Cardiac muscle cell (in vitro differentiated cells and primary cell): Measurements from ENCODE around the gene ACTR5. TPM values are rescaled to one million over a fixed set of nuclear protein-coding genes. Genes with fewer than 3 reads are reported as not detected.
A peak's percentile ranks its signal among the peaks of the same experiment; 100 is the strongest.

ENCODE experiments used
- DNase-seq, 2 donors: peaks; one replicate each; pipeline versions ENCODE4 v3.0.0 to v3.0.0-alpha.2; 2010 to 2017; ENCODE audit warnings: low read depth in 1 of 2, low spot score in 1 of 2
- H3K27ac ChIP-seq: fragments of 200-600 bp; sonication (generic); 2 replicates; pipeline ENCODE4 v1.5.1; 2016
- H3K27me3 ChIP-seq: fragments of 200-600 bp; sonication (generic); 2 replicates; pipeline ENCODE4 v1.6.0; 2016; ENCODE audit warnings: control low read depth
- H3K36me3 ChIP-seq: fragments of 200-600 bp; sonication (generic); 2 replicates; pipeline ENCODE4 v1.5.1; 2016; ENCODE audit warnings: control low read depth
- H3K4me1 ChIP-seq: fragments of 200-600 bp; sonication (generic); 2 replicates; pipeline ENCODE4 v1.8.1; 2017; ENCODE audit warnings: low read depth, mild to moderate bottlenecking, mixed run types
- H3K4me3 ChIP-seq: fragments of 200-600 bp; sonication (generic); 2 replicates; pipeline ENCODE4 v1.5.1; 2016; ENCODE audit warnings: mild to moderate bottlenecking
- H3K9me3 ChIP-seq: fragments of 200-600 bp; sonication (generic); 2 replicates; pipeline ENCODE4 v1.5.1; 2017; ENCODE audit warnings: low read depth, mild to moderate bottlenecking, control low read depth
- CTCF ChIP-seq: IDR thresholded peaks from 2 replicates; pipeline ENCODE4 v1.5.1; 2012; ENCODE audit warnings: low read depth, mild to moderate bottlenecking, low read length
- polyA plus RNA-seq: library from polyadenylated mRNA; unstranded; fragments of >200 nt; fragmentation: Nextera tagmentation; extraction: Ambion mirVana; gene quantifications from 2 replicates; pipeline ENCODE4 v1.2.1, GENCODE V29; 2016
- total RNA-seq: library from RNA; depleted of rRNA; stranded (reverse); fragments of >200 nt; gene quantifications from 2 replicates; pipeline ENCODE4 v1.2.3, GENCODE V29; 2016

The ACTR5 gene
- 8.1 and 8.7 TPM in 2 replicates for total RNA-seq
- polyA plus RNA-seq = 6.4 and 9.4 TPM in 2 replicates

DNA sequence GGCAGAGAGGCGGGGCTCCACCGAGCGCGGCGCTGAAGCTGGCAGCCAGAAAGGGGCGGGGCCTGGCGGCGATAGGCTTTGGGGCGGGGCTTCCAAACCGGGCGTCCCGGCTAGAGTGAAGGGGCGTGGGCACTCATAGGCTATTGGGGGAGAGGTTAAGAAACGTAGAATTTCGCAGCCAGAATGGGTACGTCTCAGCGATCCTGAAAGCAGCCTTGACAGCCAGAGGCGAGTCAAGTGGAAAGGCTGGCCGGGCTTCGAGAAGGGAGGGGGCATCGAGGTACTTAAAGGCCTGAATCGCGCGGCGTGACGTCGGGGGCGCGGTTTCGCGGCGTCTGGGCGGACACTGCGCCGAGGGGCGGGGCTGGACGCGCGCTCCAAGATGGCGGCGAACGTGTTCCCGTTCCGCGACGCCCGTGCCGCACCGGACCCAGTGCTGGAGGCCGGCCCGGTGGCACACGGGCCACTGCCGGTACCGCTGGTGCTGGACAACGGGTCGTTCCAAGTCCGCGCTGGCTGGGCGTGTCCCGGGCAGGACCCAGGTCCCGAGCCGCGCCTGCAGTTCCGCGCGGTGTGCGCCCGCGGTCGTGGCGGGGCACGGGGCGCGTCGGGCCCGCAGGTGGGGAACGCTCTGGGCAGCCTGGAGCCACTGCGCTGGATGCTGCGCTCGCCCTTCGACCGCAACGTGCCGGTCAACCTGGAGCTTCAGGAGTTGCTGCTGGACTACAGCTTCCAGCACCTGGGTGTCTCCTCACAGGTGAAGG lies at the start of gene ACTR5:
TSS of gene ACTR5 (plus strand) at position 364 of the 764 bp plus-strand sequence. CDS start at position 383, 19 bp downstream.
- Histone ChIP-seq H3K4me3 (peak within 1 kb of the TSS; percentile 66), H3K27me3 (peaks cover 3% of the 10 kb centered on the region), H3K36me3 (peaks cover 9% of the 10 kb centered on the region), H3K9me3 (no peaks in the 10 kb centered on the region), H3K27ac (peak within 1 kb of the TSS; percentile 79), H3K4me1 (no peaks in the 10 kb centered on the region)
- TF ChIP-seq CTCF = no peak
- peak; percentile 91 to 96 for DNase-seq

GRCh38 chr20:38698541-38698940 lies 49.7 kb upstream of the ACTR5 start:
- Histone ChIP-seq H3K27me3 (peaks cover 26% of the 10 kb centered on the region), H3K36me3 (no peaks in the 10 kb centered on the region), H3K27ac (no peak overlapping the region), H3K4me1 (no peaks in the 10 kb centered on the region), H3K9me3 (no peaks in the 10 kb centered on the region), H3K4me3 (no peak overlapping the region)
- DNase-seq = no peak
- TF ChIP-seq CTCF = no peak

GRCh38 chr20:38700141-38700540 lies 48.1 kb upstream of the ACTR5 start:
- H3K27ac ChIP-seq = no peak overlapping the region
- no peaks in the 10 kb centered on the region for H3K9me3 ChIP-seq
- DNase-seq = no peak
- no peaks in the 10 kb centered on the region for H3K4me1 ChIP-seq
- H3K36me3 ChIP-seq = no peaks in the 10 kb centered on the region
- no peak for TF ChIP-seq CTCF
- peaks cover 26% of the 10 kb centered on the region for H3K27me3 ChIP-seq
- H3K4me3 ChIP-seq = no peak overlapping the region

GRCh38 chr20:38700926-38701325 lies 47.3 kb upstream of the ACTR5 start:
- H3K4me1 ChIP-seq = no peaks in the 10 kb centered on the region
- H3K9me3 ChIP-seq = no peaks in the 10 kb centered on the region
- no peak for DNase-seq
- H3K4me3 ChIP-seq = no peak overlapping the region
- no peak for TF ChIP-seq CTCF
- peaks cover 26% of the 10 kb centered on the region for H3K27me3 ChIP-seq
- no peaks in the 10 kb centered on the region for H3K36me3 ChIP-seq
- H3K27ac ChIP-seq = no peak overlapping the region

- no peaks in the 10 kb centered on the region for H3K36me3 ChIP-seq
- DNase-seq = no peak
- H3K27me3 ChIP-seq = peaks cover 15% of the 10 kb centered on the region
- TF ChIP-seq CTCF = no peak
- no peaks in the 10 kb centered on the region for H3K9me3 ChIP-seq
- H3K27ac ChIP-seq = no peak overlapping the region
- no peak overlapping the region for H3K4me3 ChIP-seq
- H3K4me1 ChIP-seq = no peaks in the 10 kb centered on the region
These were observed 44.7 kb upstream of the ACTR5 start for GRCh38 chr20:38703526-38703925.
